B cell (primary cell): ENCODE data around the gene TCTN3.

Source experiments
- EZH2 ChIP-seq: IDR thresholded peaks from 2 replicates; pipeline ENCODE4 v1.6.1; 2012; ENCODE audit warnings: borderline replicate concordance, low read depth, mild to moderate bottlenecking, moderate library complexity, low read length; ENCODE audit not compliant: insufficient read depth, poor library complexity, severe bottlenecking
- TF ChIP-seq, protein P1 (sequence below): fragments of 200-600 bp; IDR thresholded peaks from one replicate; pipeline ENCODE4 v1.8.0; 2022; ENCODE audit warnings: antibody characterized with exemption, mild to moderate bottlenecking

DNA sequence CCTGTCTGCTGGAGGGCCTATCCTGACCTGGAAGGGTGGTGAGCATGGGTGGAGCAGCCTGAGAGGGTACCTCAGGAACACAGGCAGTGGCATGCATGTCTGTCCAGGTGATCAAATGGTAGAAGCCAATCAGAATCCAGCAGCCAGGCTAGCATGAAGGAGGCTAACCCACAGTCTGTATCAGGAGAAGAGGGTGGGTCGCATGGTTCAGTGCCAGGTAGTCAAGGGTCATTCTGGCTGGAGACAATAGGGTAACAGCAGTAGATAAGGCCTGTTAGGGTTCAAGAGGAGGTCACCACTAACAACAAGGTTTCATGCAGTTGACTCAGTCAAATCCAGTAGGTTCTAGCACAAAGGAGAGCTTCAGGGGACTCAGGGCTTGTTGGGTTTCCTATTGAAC is 47.6 kb downstream of the TCTN3 start:
- TF ChIP-seq, protein P1, sequence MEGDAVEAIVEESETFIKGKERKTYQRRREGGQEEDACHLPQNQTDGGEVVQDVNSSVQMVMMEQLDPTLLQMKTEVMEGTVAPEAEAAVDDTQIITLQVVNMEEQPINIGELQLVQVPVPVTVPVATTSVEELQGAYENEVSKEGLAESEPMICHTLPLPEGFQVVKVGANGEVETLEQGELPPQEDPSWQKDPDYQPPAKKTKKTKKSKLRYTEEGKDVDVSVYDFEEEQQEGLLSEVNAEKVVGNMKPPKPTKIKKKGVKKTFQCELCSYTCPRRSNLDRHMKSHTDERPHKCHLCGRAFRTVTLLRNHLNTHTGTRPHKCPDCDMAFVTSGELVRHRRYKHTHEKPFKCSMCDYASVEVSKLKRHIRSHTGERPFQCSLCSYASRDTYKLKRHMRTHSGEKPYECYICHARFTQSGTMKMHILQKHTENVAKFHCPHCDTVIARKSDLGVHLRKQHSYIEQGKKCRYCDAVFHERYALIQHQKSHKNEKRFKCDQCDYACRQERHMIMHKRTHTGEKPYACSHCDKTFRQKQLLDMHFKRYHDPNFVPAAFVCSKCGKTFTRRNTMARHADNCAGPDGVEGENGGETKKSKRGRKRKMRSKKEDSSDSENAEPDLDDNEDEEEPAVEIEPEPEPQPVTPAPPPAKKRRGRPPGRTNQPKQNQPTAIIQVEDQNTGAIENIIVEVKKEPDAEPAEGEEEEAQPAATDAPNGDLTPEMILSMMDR = no peak
- TF ChIP-seq EZH2 = no peak
